Osteocyte (in vitro differentiated cells): ENCODE results near the gene CORO2B. TPM values are rescaled to one million over a fixed set of nuclear protein-coding genes. Genes with fewer than 3 reads are reported as not detected.

Experiments used
- DNase-seq: peaks from one replicate; pipeline ENCODE4 v3.0.0; 2021; ENCODE audit warnings: mixed read lengths; ENCODE audit not compliant: unreplicated experiment; ENCODE audit errors: extremely low spot score
- H3K27ac Mint-ChIP-seq: one replicate; pipeline ENCODE4 v1.8.0; 2021; ENCODE audit warnings: mild to moderate bottlenecking, mixed read lengths; ENCODE audit not compliant: unreplicated experiment
- H3K27me3 Mint-ChIP-seq: one replicate; pipeline ENCODE4 v1.8.0; 2021; ENCODE audit warnings: mixed read lengths; ENCODE audit not compliant: unreplicated experiment
- H3K36me3 Mint-ChIP-seq: one replicate; pipeline ENCODE4 v1.8.0; 2021; ENCODE audit warnings: mixed read lengths; ENCODE audit not compliant: unreplicated experiment
- H3K4me1 Mint-ChIP-seq: one replicate; pipeline ENCODE4 v1.8.0; 2021; ENCODE audit warnings: mixed read lengths; ENCODE audit not compliant: unreplicated experiment
- H3K4me3 Mint-ChIP-seq: one replicate; pipeline ENCODE4 v1.8.0; 2021; ENCODE audit warnings: mild to moderate bottlenecking, moderate library complexity, mixed read lengths; ENCODE audit not compliant: unreplicated experiment
- H3K9me3 Mint-ChIP-seq: one replicate; pipeline ENCODE4 v1.8.0; 2021; ENCODE audit warnings: mixed read lengths; ENCODE audit not compliant: unreplicated experiment
- CTCF ChIP-seq: fragments of 200-600 bp; sonication (generic); IDR thresholded peaks from 2 replicates; pipeline ENCODE4 v1.5.0; 2021; ENCODE audit warnings: antibody characterized with exemption, mild to moderate bottlenecking, moderate library complexity
- total RNA-seq: library from RNA; stranded (reverse); gene quantifications from 2 replicates; pipeline ENCODE4 v1.2.1, GENCODE V29; 2021

CORO2B gene
- total RNA-seq, 1 donor from 2014 or later = 22.6 TPM

GRCh38 chr15:68561901-68562300 lies 16.9 kb upstream of the CORO2B start:
- H3K27me3 Mint-ChIP-seq = no peaks in the 10 kb centered on the region
- no peak for TF ChIP-seq CTCF
- no peak overlapping the region for H3K4me3 Mint-ChIP-seq
- no peaks in the 10 kb centered on the region for H3K9me3 Mint-ChIP-seq
- no peak overlapping the region for H3K27ac Mint-ChIP-seq
- peaks cover 33% of the 10 kb centered on the region for H3K4me1 Mint-ChIP-seq
- DNase-seq = no peak
- no peaks in the 10 kb centered on the region for H3K36me3 Mint-ChIP-seq

- H3K27ac Mint-ChIP-seq = no peak overlapping the region
- peaks cover 25% of the 10 kb centered on the region for H3K4me1 Mint-ChIP-seq
- H3K27me3 Mint-ChIP-seq = peaks cover 2% of the 10 kb centered on the region
- no peaks in the 10 kb centered on the region for H3K36me3 Mint-ChIP-seq
- no peak for DNase-seq
- H3K9me3 Mint-ChIP-seq = no peaks in the 10 kb centered on the region
- H3K4me3 Mint-ChIP-seq = no peak overlapping the region
- TF ChIP-seq CTCF = no peak
These were observed 14.6 kb upstream of the CORO2B start for GRCh38 chr15:68564173-68564572.

GRCh38 chr15:68565234-68565633 lies 13.6 kb upstream of the CORO2B start:
- DNase-seq = no peak
- Mint-ChIP-seq H3K4me1 (peaks cover 15% of the 10 kb centered on the region), H3K27ac (no peak overlapping the region), H3K36me3 (no peaks in the 10 kb centered on the region), H3K9me3 (no peaks in the 10 kb centered on the region), H3K4me3 (no peak overlapping the region), H3K27me3 (peaks cover 2% of the 10 kb centered on the region)
- no peak for TF ChIP-seq CTCF

- H3K27me3 Mint-ChIP-seq = peaks cover 2% of the 10 kb centered on the region
- peaks cover 10% of the 10 kb centered on the region for H3K4me1 Mint-ChIP-seq
- no peaks in the 10 kb centered on the region for H3K36me3 Mint-ChIP-seq
- no peak overlapping the region for H3K27ac Mint-ChIP-seq
- TF ChIP-seq CTCF = no peak
- no peaks in the 10 kb centered on the region for H3K9me3 Mint-ChIP-seq
- no peak overlapping the region for H3K4me3 Mint-ChIP-seq
- DNase-seq = no peak
These were observed 13.1 kb upstream of the CORO2B start for GRCh38 chr15:68565726-68566125.

GRCh38 chr15:68566377-68566954 lies 12.3 kb upstream of the CORO2B start:
- TF ChIP-seq CTCF = no peak
- no peaks in the 10 kb centered on the region for H3K36me3 Mint-ChIP-seq
- H3K27me3 Mint-ChIP-seq = peaks cover 2% of the 10 kb centered on the region
- no peak overlapping the region for H3K27ac Mint-ChIP-seq
- H3K4me3 Mint-ChIP-seq = no peak overlapping the region
- H3K4me1 Mint-ChIP-seq = peaks cover 9% of the 10 kb centered on the region
- no peak for DNase-seq
- H3K9me3 Mint-ChIP-seq = no peaks in the 10 kb centered on the region
